ENCODE results near the gene HPRT1. TPM values are rescaled to one million over a fixed set of nuclear protein-coding genes. Genes with fewer than 3 reads are reported as not detected.
A peak's percentile ranks its signal among the peaks of the same experiment; 100 is the strongest.
"Not testable (repeated sequence)": the region's sequence is repeated elsewhere in the genome, so short reads cannot be mapped to it uniquely, and the experiment has no call there.

Gene HPRT1
- total RNA-seq, 2 experiments from 2014 or later = 14.5 to 101 TPM

- H4K20me1 ChIP-seq (ENCODE audit: insufficient read depth, low read length) = no peaks in the 10 kb centered on the region; the same call in 1 of the 2 replicates
- peaks cover 32% of the 10 kb centered on the region for H3K4me1 ChIP-seq (ENCODE audit: insufficient read depth, low read length, poor library complexity, severe bottlenecking)
- H2AFZ ChIP-seq (ENCODE audit: low read length) = no peak overlapping the region
- H3K27ac ChIP-seq (ENCODE audit: low read depth, low read length, poor library complexity, severe bottlenecking) = peak overlapping the region; percentile 64
- H3K9me3 ChIP-seq (ENCODE audit: low read length) = no peaks in the 10 kb centered on the region
- peak overlapping the region; percentile 95 for H3K4me3 ChIP-seq (ENCODE audit: low read depth, low read length, poor library complexity, severe bottlenecking)
- H3K9me2 ChIP-seq (ENCODE audit: insufficient read depth, low read length) = no peaks in the 10 kb centered on the region
- H3K4me2 ChIP-seq (ENCODE audit: low read length) = peak overlapping the region; percentile 76
- CTCF ChIA-PET (ENCODE audit: unreplicated experiment) = no interaction called here
- POLR2A ChIA-PET = interaction anchor here (1.2 kb wide), 1 partner anchor 19 kb away, joined by 3 read pairs; no protein-coding TSS in a partner anchor
- H3K79me2 ChIP-seq (ENCODE audit: insufficient read depth, low read depth, low read length) = peaks cover 55% of the 10 kb centered on the region
- TF ChIP-seq EZH2phosphoT487 (IDR thresholded peaks at IDR 0.05; ENCODE audit: borderline replicate concordance, low read depth, low read length) (no peak), CTCF (conservative IDR thresholded peaks at IDR 0.05; ENCODE audit: low read length) (peak; percentile 55)
- peak; percentile 50 for DNase-seq (ENCODE audit: low spot score)
- no TSS peak for BruUV-seq (replicated peaks)
- H3K36me3 ChIP-seq (ENCODE audit: insufficient read depth, low read length) = peaks cover 30% of the 10 kb centered on the region
- intact Hi-C loops (cut with micrococcal nuclease; ENCODE audit: unreplicated experiment) = loop anchor here (1.0 to 5.0 kb wide), 3 partner anchors 19 to 74 kb away; no protein-coding TSS in a partner anchor
Measured at GRCh38 chrX:134461437-134461836, 1.5 kb downstream of the HPRT1 start.

- intact Hi-C loops (cut with micrococcal nuclease; ENCODE audit: unreplicated experiment) = loop anchor here (5.0 kb wide), 1 partner anchor 76 kb away; no protein-coding TSS in a partner anchor
- TF ChIP-seq CTCF (conservative IDR thresholded peaks at IDR 0.05; ENCODE audit: low read length) = no peak
- TF ChIP-seq EZH2phosphoT487 (IDR thresholded peaks at IDR 0.05; ENCODE audit: borderline replicate concordance, low read depth, low read length) = no peak
- Histone ChIP-seq H3K27ac (ENCODE audit: low read depth, low read length, poor library complexity, severe bottlenecking) (no peak overlapping the region), H3K9me2 (ENCODE audit: insufficient read depth, low read length) (no peaks in the 10 kb centered on the region), H2AFZ (ENCODE audit: low read length) (no peak overlapping the region), H3K79me2 (ENCODE audit: insufficient read depth, low read depth, low read length) (peaks cover 64% of the 10 kb centered on the region), H3K4me3 (ENCODE audit: low read depth, low read length, poor library complexity, severe bottlenecking) (no peak overlapping the region), H3K36me3 (ENCODE audit: insufficient read depth, low read length) (peaks cover 36% of the 10 kb centered on the region), H3K4me1 (ENCODE audit: insufficient read depth, low read length, poor library complexity, severe bottlenecking) (peaks cover 20% of the 10 kb centered on the region), H3K4me2 (ENCODE audit: low read length) (peak overlapping the region; percentile 39), H4K20me1 (ENCODE audit: insufficient read depth, low read length) (no peaks in the 10 kb centered on the region; the same call in 1 of the 2 replicates), H3K9me3 (ENCODE audit: low read length) (no peaks in the 10 kb centered on the region)
- BruUV-seq (replicated peaks) = no TSS peak
- DNase-seq (ENCODE audit: low spot score) = no peak
- ChIA-PET CTCF (ENCODE audit: unreplicated experiment) (no interaction called here), POLR2A (interaction anchor here (1.6 kb wide), 1 partner anchor 20 kb away, joined by 3 read pairs; no protein-coding TSS in a partner anchor)
Measured at GRCh38 chrX:134462927-134463326, 3.0 kb downstream of the HPRT1 start.

GRCh38 chrX:134464453-134464852 lies 4.5 kb downstream of the HPRT1 start:
- CTCF ChIA-PET (ENCODE audit: unreplicated experiment) = not testable (repeated sequence)

More at GRCh38 chrX:134464453-134464852, 4.5 kb downstream of the HPRT1 start:
- H2AFZ ChIP-seq (ENCODE audit: low read length); H3K4me3 ChIP-seq (ENCODE audit: low read depth, low read length, poor library complexity, severe bottlenecking); H3K9me3 ChIP-seq (ENCODE audit: low read length); BruUV-seq (replicated peaks); H3K9me2 ChIP-seq (ENCODE audit: insufficient read depth, low read length); H4K20me1 ChIP-seq (ENCODE audit: insufficient read depth, low read length); DNase-seq (ENCODE audit: low spot score); H3K4me2 ChIP-seq (ENCODE audit: low read length); H3K27ac ChIP-seq (ENCODE audit: low read depth, low read length, poor library complexity, severe bottlenecking): not testable (repeated sequence)
- intact Hi-C loops (cut with micrococcal nuclease; ENCODE audit: unreplicated experiment) = loop anchor here (5.0 kb wide), 1 partner anchor 77 kb away; no protein-coding TSS in a partner anchor
- H3K79me2 ChIP-seq (ENCODE audit: insufficient read depth, low read depth, low read length) = peaks cover 67% of the 10 kb centered on the region
- H3K36me3 ChIP-seq (ENCODE audit: insufficient read depth, low read length) = peaks cover 40% of the 10 kb centered on the region
- POLR2A ChIA-PET = interaction anchor here (0.6 kb wide), 1 partner anchor 36 kb away, joined by 6 read pairs; no protein-coding TSS in a partner anchor
- H3K4me1 ChIP-seq (ENCODE audit: insufficient read depth, low read length, poor library complexity, severe bottlenecking) = peaks cover 13% of the 10 kb centered on the region

Data from OCI-LY7 (cell line).